ENCODE results near the gene ATAD5.
"Not testable (repeated sequence)": the region's sequence is repeated elsewhere in the genome, so short reads cannot be mapped to it uniquely, and the experiment has no call there.

The ATAD5 gene

GRCh38 chr17:30824356-30825145 lies 7.2 kb upstream of the ATAD5 start, which contains the start of gene CRLF3:
Gene CRLF3, minus strand, starts transcription at chr17:30824692. Its CDS starts 41 bp downstream, at chr17:30824651.
- peak; percentile 82 for DNase-seq

- DNase-seq, result no peak
Measured at GRCh38 chr17:30827082-30827481, 4.7 kb upstream of the ATAD5 start.

- no peak for DNase-seq
Measured at GRCh38 chr17:30829022-30829421, 2.7 kb upstream of the ATAD5 start.

- DNase-seq, result no peak
Measured at GRCh38 chr17:30831257-30831656, 509 bp upstream of the ATAD5 start.

GRCh38 chr17:30832438-30833124 lies 815 bp downstream of the ATAD5 start:
- DNase-seq, result no peak

GRCh38 chr17:30838202-30838807 lies 6.5 kb downstream of the ATAD5 start:
- no peak for DNase-seq

- no peak for DNase-seq
Measured at GRCh38 chr17:30840771-30841170, 9.0 kb downstream of the ATAD5 start.

GRCh38 chr17:30848021-30848420 lies 16.3 kb downstream of the ATAD5 start:
- no peak for DNase-seq

GRCh38 chr17:30854146-30854545 lies 22.4 kb downstream of the ATAD5 start:
- no peak for DNase-seq

- no peak for DNase-seq
Measured at GRCh38 chr17:30858556-30859250, 26.9 kb downstream of the ATAD5 start.

- DNase-seq, result no peak
Measured at GRCh38 chr17:30864636-30865035, 32.9 kb downstream of the ATAD5 start.

- no peak for DNase-seq
Measured at GRCh38 chr17:30869005-30869404, 37.2 kb downstream of the ATAD5 start.

- DNase-seq, result no peak
Measured at GRCh38 chr17:30886187-30886586, 54.4 kb downstream of the ATAD5 start.

- DNase-seq, result no peak
Measured at GRCh38 chr17:30894236-30894635, 62.5 kb downstream of the ATAD5 start.

- DNase-seq, result no peak
Measured at GRCh38 chr17:30897311-30897710, 65.5 kb downstream of the ATAD5 start.

GRCh38 chr17:30905742-30906100 lies 74.0 kb downstream of the ATAD5 start:
- DNase-seq, result no peak

- DNase-seq, result peak; percentile 65
Measured at GRCh38 chr17:30906101-30906911, 74.5 kb downstream of the ATAD5 start, which contains the start of gene TEFM. Gene TEFM, minus strand, starts transcription at chr17:30906238. Its CDS starts 40 bp downstream, at chr17:30906198.

GRCh38 chr17:30908717-30909420 lies 77.1 kb downstream of the ATAD5 start:
- no peak for DNase-seq

GRCh38 chr17:30910151-30910550 lies 78.4 kb downstream of the ATAD5 start:
- not testable (repeated sequence) for DNase-seq

- no peak for DNase-seq
Measured at GRCh38 chr17:30913955-30914354, 82.2 kb downstream of the ATAD5 start.

- no peak for DNase-seq
Measured at GRCh38 chr17:30915833-30916611, 84.3 kb downstream of the ATAD5 start.
